Measurements from ENCODE around the gene SH3RF3.
A peak's percentile ranks its signal among the peaks of the same experiment; 100 is the strongest.

Gene SH3RF3

GRCh38 chr2:109244750-109245382, 115.9 kb downstream of the SH3RF3 start:
- Histone ChIP-seq H3K36me3 (ENCODE audit: control insufficient read depth in 1 of 2, insufficient read depth in 2 of 2, low read length in 2 of 2) (no peaks in the 10 kb centered on the region), H2BK5ac (ENCODE audit: low read depth, low read length, poor library complexity) (no peak overlapping the region), H2BK12ac (ENCODE audit: low read length) (no peak overlapping the region), H3K4me2 (ENCODE audit: low read length) (no peak overlapping the region), H2AK5ac (ENCODE audit: low read length) (no peak overlapping the region), H4K8ac (ENCODE audit: low read depth, low read length) (no peak overlapping the region), H3K23ac (ENCODE audit: low read length) (no peak overlapping the region), H4K12ac (ENCODE audit: low read depth, low read length) (no peak overlapping the region), H3K27ac (ENCODE audit: low read depth, low read length) (no peak overlapping the region), H3K9ac (ENCODE audit: low read length) (no peak overlapping the region), H3K18ac (ENCODE audit: low read length) (no peak overlapping the region), H3K27me3 (ENCODE audit: insufficient read depth, low read length) (no peaks in the 10 kb centered on the region), H2AFZ (ENCODE audit: insufficient read depth, low read length, poor library complexity) (no peak overlapping the region), H3K4me1 (ENCODE audit: control insufficient read depth in 1 of 2, insufficient read depth in 2 of 2, low read length in 2 of 2) (peaks cover 0 to 2% of the 10 kb centered on the region in 2 experiments), H3K79me2 (ENCODE audit: control insufficient read depth, insufficient read depth, low read length, poor library complexity) (no peaks in the 10 kb centered on the region), H2BK120ac (ENCODE audit: insufficient read depth, low read length, poor library complexity) (no peak overlapping the region), H3K9me3 (ENCODE audit: insufficient read depth, low read depth, low read length) (peaks cover 4% of the 10 kb centered on the region), H3K14ac (ENCODE audit: low read length) (no peak overlapping the region), H3K79me1 (ENCODE audit: low read length) (no peaks in the 10 kb centered on the region), H4K91ac (ENCODE audit: low read depth, low read length) (no peak overlapping the region), H3K4me3 (ENCODE audit: low read depth, low read length) (no peak overlapping the region), H3K4ac (ENCODE audit: low read depth, low read length) (no peak overlapping the region)
- no CpG with 5 or more reads among the region's 4 CpGs for WGBS (ENCODE audit: extremely low coverage, insufficient coverage, insufficient read length)
- DNase-seq, result no peak

GRCh38 chr2:109246176-109246575, 117.2 kb downstream of the SH3RF3 start:
- H2BK5ac ChIP-seq (ENCODE audit: low read depth, low read length, poor library complexity), result no peak overlapping the region
- H3K23ac ChIP-seq (ENCODE audit: low read length), result peak overlapping the region; percentile 98
- no peak overlapping the region for H4K91ac ChIP-seq (ENCODE audit: low read depth, low read length)
- no peak overlapping the region for H3K14ac ChIP-seq (ENCODE audit: low read length)
- H3K27ac ChIP-seq (ENCODE audit: low read depth, low read length), result no peak overlapping the region
- H2BK12ac ChIP-seq (ENCODE audit: low read length), result no peak overlapping the region
- H3K9me3 ChIP-seq (ENCODE audit: insufficient read depth, low read depth, low read length), result peaks cover 4% of the 10 kb centered on the region
- no peaks in the 10 kb centered on the region for H3K27me3 ChIP-seq (ENCODE audit: insufficient read depth, low read length)
- no peak overlapping the region for H3K9ac ChIP-seq (ENCODE audit: low read length)
- no peak overlapping the region for H3K18ac ChIP-seq (ENCODE audit: low read length)
- no peaks in the 10 kb centered on the region for H3K4me1 ChIP-seq (ENCODE audit: control insufficient read depth in 1 of 2, insufficient read depth in 2 of 2, low read length in 2 of 2)
- H3K79me2 ChIP-seq (ENCODE audit: control insufficient read depth, insufficient read depth, low read length, poor library complexity), result no peaks in the 10 kb centered on the region
- no peak overlapping the region for H2AK5ac ChIP-seq (ENCODE audit: low read length)
- no peaks in the 10 kb centered on the region for H3K79me1 ChIP-seq (ENCODE audit: low read length)
- no CpG with 5 or more reads among the region's 10 CpGs for WGBS (ENCODE audit: extremely low coverage, insufficient coverage, insufficient read length)
- DNase-seq, result no peak
- no peak overlapping the region for H2AFZ ChIP-seq (ENCODE audit: insufficient read depth, low read length, poor library complexity)
- no peak overlapping the region for H4K8ac ChIP-seq (ENCODE audit: low read depth, low read length)
- H3K4ac ChIP-seq (ENCODE audit: low read depth, low read length), result no peak overlapping the region
- no peaks in the 10 kb centered on the region for H3K36me3 ChIP-seq (ENCODE audit: control insufficient read depth in 1 of 2, insufficient read depth in 2 of 2, low read length in 2 of 2)
- H3K4me2 ChIP-seq (ENCODE audit: low read length), result no peak overlapping the region
- H3K4me3 ChIP-seq (ENCODE audit: low read depth, low read length), result no peak overlapping the region
- no peak overlapping the region for H2BK120ac ChIP-seq (ENCODE audit: insufficient read depth, low read length, poor library complexity)
- no peak overlapping the region for H4K12ac ChIP-seq (ENCODE audit: low read depth, low read length)

- Histone ChIP-seq H3K27ac (ENCODE audit: low read depth, low read length) (no peak overlapping the region), H3K27me3 (ENCODE audit: insufficient read depth, low read length) (no peaks in the 10 kb centered on the region), H3K18ac (ENCODE audit: low read length) (no peak overlapping the region), H4K91ac (ENCODE audit: low read depth, low read length) (no peak overlapping the region), H2AFZ (ENCODE audit: insufficient read depth, low read length, poor library complexity) (no peak overlapping the region), H3K14ac (ENCODE audit: low read length) (no peak overlapping the region), H2BK12ac (ENCODE audit: low read length) (no peak overlapping the region), H3K9me3 (ENCODE audit: insufficient read depth, low read depth, low read length) (peaks cover 4% of the 10 kb centered on the region), H2BK5ac (ENCODE audit: low read depth, low read length, poor library complexity) (no peak overlapping the region), H3K79me2 (ENCODE audit: control insufficient read depth, insufficient read depth, low read length, poor library complexity) (no peaks in the 10 kb centered on the region), H3K9ac (ENCODE audit: low read length) (no peak overlapping the region), H3K4me2 (ENCODE audit: low read length) (no peak overlapping the region), H4K8ac (ENCODE audit: low read depth, low read length) (no peak overlapping the region), H3K79me1 (ENCODE audit: low read length) (no peaks in the 10 kb centered on the region), H3K36me3 (ENCODE audit: control insufficient read depth in 1 of 2, insufficient read depth in 2 of 2, low read length in 2 of 2) (no peaks in the 10 kb centered on the region), H2BK120ac (ENCODE audit: insufficient read depth, low read length, poor library complexity) (no peak overlapping the region), H3K23ac (ENCODE audit: low read length) (peak overlapping the region; percentile 98), H2AK5ac (ENCODE audit: low read length) (no peak overlapping the region), H3K4me3 (ENCODE audit: low read depth, low read length) (peak overlapping the region; percentile 44), H4K12ac (ENCODE audit: low read depth, low read length) (no peak overlapping the region), H3K4me1 (ENCODE audit: control insufficient read depth in 1 of 2, insufficient read depth in 2 of 2, low read length in 2 of 2) (no peaks in the 10 kb centered on the region), H3K4ac (ENCODE audit: low read depth, low read length) (no peak overlapping the region)
- WGBS (ENCODE audit: extremely low coverage, insufficient coverage, insufficient read length), result no CpG with 5 or more reads among the region's 11 CpGs
- DNase-seq, result no peak
Observed at GRCh38 chr2:109246616-109247015, 117.6 kb downstream of the SH3RF3 start.

- H3K9ac ChIP-seq (ENCODE audit: low read length), result no peak overlapping the region
- no peak overlapping the region for H3K4me2 ChIP-seq (ENCODE audit: low read length)
- no peak overlapping the region for H3K4me3 ChIP-seq (ENCODE audit: low read depth, low read length)
- H2BK12ac ChIP-seq (ENCODE audit: low read length), result no peak overlapping the region
- no peak overlapping the region for H3K4ac ChIP-seq (ENCODE audit: low read depth, low read length)
- H3K9me3 ChIP-seq (ENCODE audit: insufficient read depth, low read depth, low read length), result peaks cover 4% of the 10 kb centered on the region
- H3K4me1 ChIP-seq (ENCODE audit: control insufficient read depth in 1 of 2, insufficient read depth in 2 of 2, low read length in 2 of 2), result no peaks in the 10 kb centered on the region
- H3K14ac ChIP-seq (ENCODE audit: low read length), result no peak overlapping the region
- H3K23ac ChIP-seq (ENCODE audit: low read length), result no peak overlapping the region
- no CpG with 5 or more reads among the region's 8 CpGs for WGBS (ENCODE audit: extremely low coverage, insufficient coverage, insufficient read length)
- no peak overlapping the region for H2BK120ac ChIP-seq (ENCODE audit: insufficient read depth, low read length, poor library complexity)
- no peak overlapping the region for H2AK5ac ChIP-seq (ENCODE audit: low read length)
- H3K79me2 ChIP-seq (ENCODE audit: control insufficient read depth, insufficient read depth, low read length, poor library complexity), result no peaks in the 10 kb centered on the region
- no peak overlapping the region for H2AFZ ChIP-seq (ENCODE audit: insufficient read depth, low read length, poor library complexity)
- no peaks in the 10 kb centered on the region for H3K27me3 ChIP-seq (ENCODE audit: insufficient read depth, low read length)
- no peaks in the 10 kb centered on the region for H3K79me1 ChIP-seq (ENCODE audit: low read length)
- H3K18ac ChIP-seq (ENCODE audit: low read length), result no peak overlapping the region
- H3K36me3 ChIP-seq (ENCODE audit: control insufficient read depth in 1 of 2, insufficient read depth in 2 of 2, low read length in 2 of 2), result no peaks in the 10 kb centered on the region
- H4K12ac ChIP-seq (ENCODE audit: low read depth, low read length), result no peak overlapping the region
- H4K91ac ChIP-seq (ENCODE audit: low read depth, low read length), result no peak overlapping the region
- no peak overlapping the region for H4K8ac ChIP-seq (ENCODE audit: low read depth, low read length)
- no peak overlapping the region for H3K27ac ChIP-seq (ENCODE audit: low read depth, low read length)
- H2BK5ac ChIP-seq (ENCODE audit: low read depth, low read length, poor library complexity), result no peak overlapping the region
- DNase-seq, result no peak
Observed at GRCh38 chr2:109247340-109247739, 118.3 kb downstream of the SH3RF3 start.

Measured in trophoblast cell (in vitro differentiated cells and primary cell).